SHP77 (cell line): ENCODE measurements around the gene TACC2.
"Not testable (repeated sequence)": the region's sequence is repeated elsewhere in the genome, so short reads cannot be mapped to it uniquely, and the experiment has no call there.

Experiments used
- DNase-seq, 2 experiments: peaks; one replicate each; lab custom pipeline; 2025; lab: John Stamatoyannopoulos, UW

TACC2 gene

GRCh38 chr10:121984463-121984862 is 4.5 kb upstream of the TACC2 start:
- DNase-seq, result no peak

- DNase-seq, result no peak
Measured at GRCh38 chr10:121990015-121990677, 1.2 kb downstream of the TACC2 start.

GRCh38 chr10:121991727-121992126 is 2.8 kb downstream of the TACC2 start:
- not testable (repeated sequence) for DNase-seq

GRCh38 chr10:121994429-121994941 is 5.5 kb downstream of the TACC2 start:
- no peak for DNase-seq

- DNase-seq, result no peak
Measured at GRCh38 chr10:121998462-121998861, 9.5 kb downstream of the TACC2 start.

GRCh38 chr10:121999301-121999700 is 10.3 kb downstream of the TACC2 start:
- no peak for DNase-seq

GRCh38 chr10:122001698-122002097 is 12.7 kb downstream of the TACC2 start:
- DNase-seq, result no peak

GRCh38 chr10:122007415-122007814 is 18.5 kb downstream of the TACC2 start:
- no peak for DNase-seq

- no peak for DNase-seq
Measured at GRCh38 chr10:122010405-122011050, 21.6 kb downstream of the TACC2 start.

GRCh38 chr10:122012731-122013130 is 23.8 kb downstream of the TACC2 start:
- DNase-seq, result no peak

GRCh38 chr10:122013311-122013780 is 24.4 kb downstream of the TACC2 start:
- no peak for DNase-seq

GRCh38 chr10:122014652-122015248 is 25.8 kb downstream of the TACC2 start:
- DNase-seq, result no peak

- peak in 1 of 2 experiments; percentile 13 for DNase-seq
Measured at GRCh38 chr10:122017926-122018325, 29.0 kb downstream of the TACC2 start.

- DNase-seq, result no peak
Measured at GRCh38 chr10:122018491-122018890, 29.5 kb downstream of the TACC2 start.

GRCh38 chr10:122018951-122019413 is 30.0 kb downstream of the TACC2 start:
- peak; percentile 35 to 37 for DNase-seq

GRCh38 chr10:122019414-122019975 is 30.5 kb downstream of the TACC2 start:
- peak; percentile 37 to 59 for DNase-seq

GRCh38 chr10:122020226-122020625 is 31.3 kb downstream of the TACC2 start:
- no peak for DNase-seq

- no peak for DNase-seq
Measured at GRCh38 chr10:122021379-122021778, 32.4 kb downstream of the TACC2 start.

- no peak for DNase-seq
Measured at GRCh38 chr10:122021828-122022227, 32.9 kb downstream of the TACC2 start.

GRCh38 chr10:122022276-122022675 is 33.3 kb downstream of the TACC2 start:
- DNase-seq, result no peak

- not testable (repeated sequence) for DNase-seq
Measured at GRCh38 chr10:122023257-122023656, 34.3 kb downstream of the TACC2 start.

- DNase-seq, result no peak
Measured at GRCh38 chr10:122029499-122030199, 40.7 kb downstream of the TACC2 start.
